Ramos (cell line): ENCODE measurements around the gene DCUN1D1.

Experiments
- in situ Hi-C: fragments of 300-500 bp; cut with MboI; formaldehyde crosslinking; loops from one replicate; pipeline ENCODE4 v1.14.3; 2022; ENCODE audit warnings: low sequenced_read_pairs; ENCODE audit not compliant: unreplicated experiment

The DCUN1D1 gene

GRCh38 chr3:182937293-182938051 is 42.9 kb downstream of the DCUN1D1 start:
- in situ Hi-C loops, result no loop called here

- in situ Hi-C loops, result no loop called here
These were observed 43.4 kb downstream of the DCUN1D1 start for GRCh38 chr3:182936918-182937285.

- in situ Hi-C loops, result no loop called here
These were observed 44.0 kb downstream of the DCUN1D1 start for GRCh38 chr3:182936239-182936917.

- in situ Hi-C loops, result no loop called here
These were observed 44.5 kb downstream of the DCUN1D1 start for GRCh38 chr3:182935803-182936202.

- in situ Hi-C loops, result no loop called here
These were observed 54.4 kb downstream of the DCUN1D1 start for GRCh38 chr3:182925944-182926337.

GRCh38 chr3:182925330-182925943 is 54.9 kb downstream of the DCUN1D1 start:
- in situ Hi-C loops, result no loop called here

GRCh38 chr3:182921665-182922355 is 58.5 kb downstream of the DCUN1D1 start:
- in situ Hi-C loops, result no loop called here

GRCh38 chr3:182920515-182921084 is 59.7 kb downstream of the DCUN1D1 start:
- in situ Hi-C loops, result no loop called here

- in situ Hi-C loops, result no loop called here
These were observed 60.4 kb downstream of the DCUN1D1 start for GRCh38 chr3:182919866-182920357.

- in situ Hi-C loops, result no loop called here
These were observed 63.2 kb downstream of the DCUN1D1 start for GRCh38 chr3:182917134-182917533.

GRCh38 chr3:182914341-182914740 is 66.0 kb downstream of the DCUN1D1 start:
- in situ Hi-C loops, result no loop called here

GRCh38 chr3:182913889-182914288 is 66.4 kb downstream of the DCUN1D1 start:
- in situ Hi-C loops, result no loop called here

- in situ Hi-C loops, result no loop called here
These were observed 67.9 kb downstream of the DCUN1D1 start for GRCh38 chr3:182912474-182912873.

GRCh38 chr3:182911782-182912111 is 68.6 kb downstream of the DCUN1D1 start:
- in situ Hi-C loops, result no loop called here

GRCh38 chr3:182910936-182911781 is 69.2 kb downstream of the DCUN1D1 start:
- in situ Hi-C loops, result no loop called here

GRCh38 chr3:182909318-182910040 is 70.9 kb downstream of the DCUN1D1 start:
- in situ Hi-C loops, result no loop called here

- in situ Hi-C loops, result no loop called here
These were observed 71.9 kb downstream of the DCUN1D1 start for GRCh38 chr3:182908471-182908870.

GRCh38 chr3:182906036-182906435 is 74.3 kb downstream of the DCUN1D1 start:
- in situ Hi-C loops, result no loop called here

- in situ Hi-C loops, result no loop called here
These were observed 74.7 kb downstream of the DCUN1D1 start for GRCh38 chr3:182905623-182906022.
